Liver (tissue), 3 donors: ENCODE results near the gene CAVIN1.

Source experiments
- CTCF ChIP-seq: fragments of 150-350 bp; IDR thresholded peaks from 2 replicates; pipeline ENCODE4 v1.5.1; 2017; ENCODE audit warnings: improper control_type of control experiment, low read depth, low read length; ENCODE audit not compliant: missing input control
- RAD21 ChIP-seq, 2 donors: IDR thresholded peaks; 2 replicates each; pipeline ENCODE4 v1.6.1; 2016; ENCODE audit warnings: antibody characterized with exemption in 2 of 2, mild to moderate bottlenecking in 2 of 2
- donor health status: healthy.
- donor health status: healthy.

- TF ChIP-seq CTCF (no peak), RAD21 (IDR thresholded peaks at IDR 0.05) (no peak)
Measured at GRCh38 chr17:42431758-42432161, 8.7 kb upstream of the CAVIN1 start.
